Upper lobe of left lung (tissue), 4 donors: ENCODE measurements around the gene KDM2A.

Experiments
- CTCF ChIP-seq, 6 experiments: fragments of 450-650 bp in 4 of 6; fragments of 200-600 bp in 2 of 6; sonication (generic) in 2 of 6; IDR thresholded peaks; one replicate each; pipeline ENCODE4 v1.5.1; 2016 to 2019; ENCODE audit warnings: antibody characterized with exemption in 6 of 6
- EP300 ChIP-seq, 4 donors: sonication (generic); formaldehyde crosslinking; IDR thresholded peaks; one replicate each; pipeline ENCODE4 v1.5.1; 2017; ENCODE audit warnings: antibody characterized with exemption in 4 of 4, control low read depth in 2 of 4
- POLR2A ChIP-seq, 4 donors: fragments of 450-650 bp; IDR thresholded peaks; one replicate each; pipeline ENCODE4 v1.5.1; 2016 to 2017; ENCODE audit warnings: antibody characterized with exemption in 4 of 4, mild to moderate bottlenecking in 2 of 4
- POLR2AphosphoS5 ChIP-seq, 2 donors: sonication (generic); formaldehyde crosslinking; IDR thresholded peaks; one replicate each; pipeline ENCODE4 v1.5.1; 2017; ENCODE audit warnings: antibody characterized with exemption in 2 of 2

GRCh38 chr11:67174311-67174710, 55.2 kb downstream of the KDM2A start:
- no peak for TF ChIP-seq POLR2A (IDR thresholded peaks at IDR 0.05)
- no peak for TF ChIP-seq CTCF (IDR thresholded peaks at IDR 0.05)
- no peak for TF ChIP-seq EP300 (IDR thresholded peaks at IDR 0.05)
- TF ChIP-seq POLR2AphosphoS5 (IDR thresholded peaks at IDR 0.05) = no peak
